ENCODE results near the gene LZTS3. TPM values are rescaled to one million over a fixed set of nuclear protein-coding genes. Genes with fewer than 3 reads are reported as not detected.

LZTS3 gene
- total and polyA plus RNA-seq, 10 of the 15 experiments (the other 5 are each of a cell fraction or from before 2014, with no cell fraction given) = 0.03 to 0.90 (median 0.22) TPM

- FAIRE-seq (no peak), ATAC-seq (no peak), DNase-seq (ENCODE audit: low read depth, low spot score) (no peak)
- peaks cover 9% of the 10 kb centered on the region for H3K79me2 ChIP-seq (ENCODE audit: control insufficient read depth, insufficient read depth, low read length)
- SMC1A ChIA-PET (ENCODE audit: uncharacterized antibody, unreplicated experiment) = no interaction called here
- RAD21 ChIA-PET (ENCODE audit: unreplicated experiment) = no interaction called here
- H3K27me3 ChIP-seq (replicated peaks in 1 of 2; ENCODE audit: control insufficient read depth in 2 of 2, insufficient read depth in 2 of 2, low read length in 1 of 2) = peaks cover 1 to 3% of the 10 kb centered on the region in 2 experiments; a peak in 3 of 4 replicates
- intact Hi-C loops (cut with micrococcal nuclease; ENCODE audit: unreplicated experiment) (no loop called here), in situ Hi-C loops (cut with MboI) (no loop called here)
- H3K36me3 ChIP-seq (ENCODE audit: control insufficient read depth in 2 of 2, insufficient read depth in 2 of 2, low read length in 1 of 2) = no peaks in the 10 kb centered on the region
- no peaks in the 10 kb centered on the region for H3K9me3 ChIP-seq (replicated peaks; ENCODE audit: control insufficient read depth, insufficient read depth, low read length)
- WGBS (ENCODE audit: insufficient coverage, insufficient replicate concordance, low lambda C conversion rate, missing lambda C conversion rate) = 61% methylated on average over 16 of the region's 32 CpGs
- POLR2A ChIA-PET = no interaction called here
- H2AFZ ChIP-seq (ENCODE audit: control insufficient read depth, low read depth, low read length) = no peak overlapping the region
- no peak overlapping the region for H3K4me2 ChIP-seq (ENCODE audit: control insufficient read depth, insufficient read depth)
- H3K4me1 ChIP-seq (ENCODE audit: control insufficient read depth, insufficient read depth, low read length) = no peaks in the 10 kb centered on the region
- H4K20me1 ChIP-seq (ENCODE audit: control insufficient read depth, insufficient read depth) = 0 out of 2 replicates have a peak, but pooled peaks cover 3% of the 10 kb centered on the region
- H3K9ac ChIP-seq (ENCODE audit: control insufficient read depth, insufficient read depth, low read length) = no peak overlapping the region
- CTCF ChIA-PET = no interaction called here
- no peak overlapping the region for H3K27ac ChIP-seq (ENCODE audit: control insufficient read depth, insufficient read depth)
- BruUV-seq (replicated peaks) = no TSS peak
- no peak overlapping the region for H3K4me3 ChIP-seq
- TF ChIP-seq GABPA (IDR thresholded peaks at IDR 0.05; ENCODE audit: low read depth) (no peak), STAT1 (conservative IDR thresholded peaks at IDR 0.05) (no peak), ZNF274 (IDR thresholded peaks at IDR 0.05; ENCODE audit: insufficient read depth, insufficient read length) (no peak), PAX8 (IDR thresholded peaks at IDR 0.05) (no peak), NR2C2 (IDR thresholded peaks at IDR 0.05; ENCODE audit: borderline replicate concordance, control insufficient read depth, insufficient read length, low read depth) (no peak), ZNF592 (IDR thresholded peaks at IDR 0.05) (no peak), ZBTB33 (IDR thresholded peaks at IDR 0.05) (no peak), IRF4 (IDR thresholded peaks at IDR 0.05; ENCODE audit: low read depth, low read length) (no peak), RCOR1 (conservative IDR thresholded peaks at IDR 0.05; ENCODE audit: low read depth, low read length) (no peak), E4F1 (IDR thresholded peaks at IDR 0.05; ENCODE audit: borderline replicate concordance, partially characterized antibody) (no peak), ZBED1 (IDR thresholded peaks at IDR 0.05; ENCODE audit: borderline replicate concordance) (no peak), YBX1 (IDR thresholded peaks at IDR 0.05) (no peak), TCF3 (IDR thresholded peaks at IDR 0.05; ENCODE audit: borderline replicate concordance, insufficient read depth, low read depth, low read length) (no peak), KLF5 (IDR thresholded peaks at IDR 0.05; ENCODE audit: partially characterized antibody) (no peak), JUNB (IDR thresholded peaks at IDR 0.05) (no peak), FOS (IDR thresholded peaks at IDR 0.05; ENCODE audit: borderline replicate concordance, extremely low read depth, insufficient read length) (no peak), ZNF384 (IDR thresholded peaks at IDR 0.05; ENCODE audit: borderline replicate concordance, low read depth, low read length) (no peak)
Observed at GRCh38 chr20:3164043-3164762, 9.1 kb downstream of the LZTS3 start.
